ENCODE data around the gene XKR8.

XKR8 gene

DNA sequence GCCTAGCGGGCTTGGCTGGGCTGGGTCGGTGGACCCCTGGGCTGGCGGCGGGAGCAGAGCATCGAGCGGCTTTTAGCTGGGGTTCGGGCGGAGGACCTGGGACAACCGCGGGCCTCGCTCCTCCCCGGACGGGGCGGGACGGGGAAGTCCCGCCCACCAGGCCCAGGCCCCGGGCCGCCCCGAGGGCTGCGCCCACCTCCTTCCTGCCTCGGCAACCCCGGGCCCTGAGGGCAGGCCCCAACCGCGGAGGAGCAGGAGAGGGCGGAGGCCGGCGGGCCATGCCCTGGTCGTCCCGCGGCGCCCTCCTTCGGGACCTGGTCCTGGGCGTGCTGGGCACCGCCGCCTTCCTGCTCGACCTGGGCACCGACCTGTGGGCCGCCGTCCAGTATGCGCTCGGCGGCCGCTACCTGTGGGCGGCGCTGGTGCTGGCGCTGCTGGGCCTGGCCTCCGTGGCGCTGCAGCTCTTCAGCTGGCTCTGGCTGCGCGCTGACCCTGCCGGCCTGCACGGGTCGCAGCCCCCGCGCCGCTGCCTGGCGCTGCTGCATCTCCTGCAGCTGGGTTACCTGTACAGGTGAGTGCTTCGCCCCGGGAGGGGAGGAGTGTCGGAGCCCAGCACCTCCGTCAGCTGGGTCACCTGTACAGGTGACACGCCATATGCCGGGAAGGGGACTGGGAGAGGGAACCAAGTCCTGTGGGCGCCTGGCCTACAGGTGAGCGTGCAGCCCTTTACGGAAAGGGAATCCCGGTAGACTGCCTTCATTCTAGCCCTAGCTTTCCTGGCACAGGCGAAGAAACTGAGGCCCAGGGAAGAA lies at the start of gene XKR8:
Gene XKR8, plus strand, starts transcription at position 182 of the 812 bp plus-strand sequence. Its CDS starts 97 bp downstream, at position 279.
- no peak for DNase-seq (ENCODE audit: low read depth)

DNA sequence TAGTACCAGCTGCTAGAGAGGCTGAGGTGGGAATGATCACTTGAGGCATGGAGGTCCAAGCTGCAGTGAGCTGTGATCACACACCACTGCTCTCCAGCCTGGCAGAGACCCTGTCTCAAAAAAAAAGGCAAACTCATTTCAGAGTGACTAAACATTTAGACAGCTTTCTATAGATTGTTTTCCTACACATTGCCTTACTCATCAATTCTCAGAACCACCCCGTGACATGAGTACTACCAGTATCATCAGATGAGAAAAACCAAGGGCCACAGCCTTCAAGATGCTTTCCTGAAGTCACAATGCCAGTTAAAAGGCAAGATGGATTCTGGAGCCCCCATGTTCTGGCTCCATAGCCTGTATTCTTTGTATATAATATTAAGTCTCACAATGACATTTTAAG lies 47.3 kb upstream of the XKR8 start:
- no peak for DNase-seq (ENCODE audit: low read depth)

DNA sequence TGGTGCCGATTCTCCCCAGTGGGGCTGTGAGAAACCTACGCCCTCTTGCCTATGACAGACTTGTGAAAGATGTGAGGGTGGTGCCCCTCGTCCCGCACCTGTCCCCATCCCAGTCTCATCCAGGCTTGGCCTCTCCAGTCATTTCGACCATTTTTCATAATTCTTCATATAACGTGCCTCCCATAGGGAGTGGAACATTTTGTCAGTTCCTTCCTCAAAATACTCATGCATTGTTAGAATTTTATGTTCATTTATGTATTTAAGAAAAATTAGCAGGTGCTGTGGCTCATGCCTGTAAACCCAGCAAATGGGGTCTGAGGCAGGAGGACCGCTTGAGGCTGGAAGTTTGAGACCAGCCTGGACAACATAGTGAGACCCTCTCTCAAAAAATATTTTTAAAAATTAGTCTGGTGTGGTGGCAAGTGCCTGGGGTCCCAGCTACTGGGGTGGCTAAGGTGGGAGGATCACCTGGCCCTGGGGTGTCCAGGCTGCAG lies 44.6 kb upstream of the XKR8 start:
- DNase-seq (ENCODE audit: low read depth), result no peak

GRCh38 chr1:27922272-27922671 lies 37.5 kb upstream of the XKR8 start:
- no peak for DNase-seq (ENCODE audit: low read depth)

DNA sequence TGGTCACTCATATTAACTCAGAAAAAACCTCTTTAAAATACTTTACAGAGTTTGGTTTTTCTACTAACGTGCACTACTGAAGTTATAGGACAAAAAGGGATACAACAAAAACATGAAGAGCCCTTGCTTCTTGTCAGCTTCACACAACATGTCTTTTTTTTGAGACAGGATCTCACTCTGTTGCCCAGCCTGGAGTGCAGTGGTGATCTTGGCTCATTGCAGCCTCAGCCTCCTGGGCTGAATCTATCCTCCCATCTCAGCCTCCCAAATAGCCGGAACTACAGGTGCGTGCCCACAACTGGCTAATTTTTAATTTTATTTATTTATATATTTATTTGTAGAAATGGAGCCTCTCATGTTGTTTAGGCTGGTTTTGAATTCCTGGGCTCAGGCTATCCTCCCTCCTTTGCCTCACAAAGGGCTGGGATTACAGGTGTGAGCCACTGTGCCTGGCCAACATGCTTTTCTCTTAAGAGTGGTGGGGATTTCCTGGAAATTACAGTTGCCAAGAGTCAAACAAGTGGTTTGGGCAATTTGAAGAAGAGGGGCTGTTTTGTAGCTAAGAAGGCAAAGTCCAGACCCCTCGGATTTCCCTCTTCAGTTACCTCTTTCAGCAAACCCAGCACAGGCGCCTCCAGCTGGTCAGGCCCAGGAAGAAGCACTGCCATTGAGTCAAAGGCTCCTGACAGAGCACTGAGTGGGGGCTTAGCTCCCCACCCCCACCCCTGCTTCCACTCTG lies 31.4 kb upstream of the XKR8 start:
- no peak for DNase-seq (ENCODE audit: low read depth)

- DNase-seq (ENCODE audit: low read depth), result no peak
Observed at GRCh38 chr1:27931184-27931583, 28.6 kb upstream of the XKR8 start.

DNA sequence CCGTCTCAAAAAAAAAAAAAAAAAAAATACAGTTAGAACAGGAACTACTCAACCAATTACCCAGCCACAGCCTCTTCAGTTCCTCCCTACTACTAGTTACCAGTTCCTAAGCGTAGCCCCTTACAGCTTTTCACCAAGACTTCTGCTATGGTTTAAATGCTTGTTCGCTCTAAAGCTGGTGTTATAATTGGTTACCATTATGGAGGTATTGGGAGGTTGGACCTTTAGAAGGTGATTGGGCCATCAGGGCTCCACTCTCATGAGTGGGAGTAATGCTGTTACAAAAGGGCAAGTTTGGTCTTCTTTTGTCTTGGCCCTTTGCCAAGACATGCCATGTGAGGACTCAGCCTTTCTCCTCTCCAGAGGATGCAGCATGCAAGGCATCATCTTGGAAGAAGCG lies 28.0 kb upstream of the XKR8 start:
- DNase-seq (ENCODE audit: low read depth), result no peak

DNA sequence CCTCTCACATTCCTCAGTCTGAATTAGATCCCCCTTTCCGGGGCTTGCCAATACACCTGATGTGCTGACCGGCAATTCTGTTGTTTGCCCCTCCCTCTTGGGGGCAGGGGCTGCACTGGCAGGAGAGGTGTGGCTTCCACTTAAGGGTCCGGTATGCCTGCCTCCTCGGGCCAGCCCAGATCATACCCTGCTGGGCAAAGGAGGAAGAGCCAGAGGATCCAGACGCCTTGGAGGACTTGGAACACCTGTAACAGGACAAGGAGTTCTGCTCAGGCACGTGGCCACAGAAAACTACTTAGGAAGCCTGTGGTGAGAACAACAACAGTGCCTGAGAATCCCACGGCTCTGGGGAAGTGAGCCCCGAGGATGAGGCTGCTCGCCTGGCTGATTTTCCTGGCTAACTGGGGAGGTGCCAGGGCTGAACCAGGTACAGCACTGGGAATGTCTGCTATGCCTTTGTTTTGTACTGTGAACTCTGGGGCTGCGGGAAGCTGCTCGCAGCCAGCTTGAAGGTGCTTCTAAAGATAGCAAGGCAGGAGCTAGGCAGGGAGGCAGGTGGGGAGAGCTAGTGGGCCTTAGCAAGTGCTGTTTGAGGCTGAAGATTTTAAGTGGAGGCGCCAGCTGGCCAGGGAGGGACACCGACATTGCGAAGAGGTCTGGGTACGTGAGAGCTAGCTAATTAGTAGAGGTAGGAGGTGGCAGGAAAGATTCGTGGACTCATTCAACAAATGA lies 24.8 kb upstream of the XKR8 start, which contains the start of gene SMPDL3B:
Gene SMPDL3B, plus strand, starts transcription at position 183 of the 732 bp plus-strand sequence. Its CDS starts 184 bp downstream, at position 367.
- DNase-seq (ENCODE audit: low read depth), result no peak

- no peak for DNase-seq (ENCODE audit: low read depth)
Observed at GRCh38 chr1:27935721-27936120, 24.1 kb upstream of the XKR8 start.

DNA sequence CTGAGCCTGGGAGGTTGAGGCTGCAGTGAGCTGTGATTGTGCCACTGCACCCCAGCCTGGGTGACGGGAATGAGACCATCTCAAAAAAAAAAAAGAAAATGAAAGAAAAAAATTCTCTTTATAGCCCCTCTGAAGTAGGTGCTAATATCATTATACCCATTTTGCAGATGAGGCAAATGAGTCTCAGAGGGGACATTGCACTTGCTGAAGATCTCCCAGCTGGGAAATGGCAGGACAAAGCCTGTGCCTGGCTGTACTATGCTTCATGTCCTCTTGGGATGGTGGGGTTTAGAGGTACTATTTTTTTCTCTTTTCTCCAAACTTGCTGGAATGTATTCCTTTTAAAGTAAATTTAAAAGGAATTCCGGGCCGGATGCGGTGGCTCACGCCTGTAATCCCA lies 23.4 kb upstream of the XKR8 start:
- DNase-seq (ENCODE audit: low read depth), result no peak

DNA sequence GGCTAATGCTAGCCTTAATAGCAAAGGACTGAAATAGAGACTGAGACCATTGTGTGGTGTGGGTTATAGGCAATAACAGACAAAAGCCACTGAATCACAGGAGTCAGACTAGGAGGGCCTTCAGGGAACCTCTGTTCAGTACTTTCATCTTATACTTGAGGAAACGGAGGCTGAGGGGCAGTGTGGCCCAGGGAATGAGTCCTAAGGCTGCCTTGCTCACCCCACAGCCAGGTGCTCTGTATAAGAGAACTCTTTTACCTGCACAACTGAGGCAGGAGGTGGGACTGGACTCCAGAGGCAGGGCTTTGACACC lies 22.3 kb upstream of the XKR8 start:
- DNase-seq (ENCODE audit: low read depth), result no peak

DNA sequence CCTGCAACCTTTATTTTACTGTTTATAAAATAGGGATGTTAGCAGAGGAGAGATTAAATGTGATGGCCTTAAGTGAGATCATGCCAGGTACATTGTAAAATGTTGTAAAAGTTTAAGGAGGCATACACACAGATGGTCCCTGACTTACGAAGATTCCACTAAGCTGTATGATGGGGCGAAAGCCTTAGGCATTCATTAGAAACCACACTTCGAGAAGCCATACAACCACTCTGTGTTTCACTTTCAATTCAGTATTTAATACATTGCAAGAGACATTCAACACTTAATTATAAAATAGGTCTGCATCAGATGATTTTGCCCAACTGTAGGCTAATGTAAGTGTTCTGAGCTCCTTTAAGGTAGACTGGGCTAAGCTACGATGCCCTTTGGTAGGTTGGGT lies 21.3 kb upstream of the XKR8 start:
- no peak for DNase-seq (ENCODE audit: low read depth)

GRCh38 chr1:27940297-27940696 lies 19.5 kb upstream of the XKR8 start:
- DNase-seq (ENCODE audit: low read depth), result no peak

DNA sequence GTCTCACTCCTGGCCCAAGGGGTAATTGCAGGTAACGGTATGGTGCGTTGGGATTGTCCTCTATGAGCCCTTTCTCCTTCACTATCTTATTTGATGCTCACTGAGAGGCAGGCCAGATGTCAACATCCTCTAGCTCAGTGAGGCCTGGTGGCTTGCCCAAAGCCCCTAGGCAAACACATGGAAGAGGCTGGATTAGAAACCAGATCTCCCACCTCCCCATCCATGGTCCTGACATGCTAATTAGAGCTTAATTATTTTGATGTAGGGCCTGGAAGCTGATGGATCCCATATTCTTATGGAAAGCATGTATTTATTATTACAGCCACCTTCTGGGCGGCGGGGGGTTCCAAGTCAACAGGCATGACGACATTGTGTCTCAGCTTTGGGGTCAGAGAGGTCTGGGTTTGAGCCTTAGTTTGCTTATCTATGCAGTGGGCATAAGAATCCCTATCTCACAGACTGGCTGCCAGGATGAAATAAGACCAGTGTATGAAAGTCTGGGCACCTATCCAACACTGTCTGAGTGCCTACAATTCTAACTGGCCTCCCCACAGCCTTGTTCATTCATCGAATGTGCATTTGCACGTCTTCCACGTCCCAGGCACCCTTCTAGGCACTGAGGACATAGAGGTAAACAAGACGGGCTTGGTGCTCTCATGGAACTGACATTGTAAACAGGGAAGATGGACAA lies 18.8 kb upstream of the XKR8 start:
- DNase-seq (ENCODE audit: low read depth), result no peak

DNA sequence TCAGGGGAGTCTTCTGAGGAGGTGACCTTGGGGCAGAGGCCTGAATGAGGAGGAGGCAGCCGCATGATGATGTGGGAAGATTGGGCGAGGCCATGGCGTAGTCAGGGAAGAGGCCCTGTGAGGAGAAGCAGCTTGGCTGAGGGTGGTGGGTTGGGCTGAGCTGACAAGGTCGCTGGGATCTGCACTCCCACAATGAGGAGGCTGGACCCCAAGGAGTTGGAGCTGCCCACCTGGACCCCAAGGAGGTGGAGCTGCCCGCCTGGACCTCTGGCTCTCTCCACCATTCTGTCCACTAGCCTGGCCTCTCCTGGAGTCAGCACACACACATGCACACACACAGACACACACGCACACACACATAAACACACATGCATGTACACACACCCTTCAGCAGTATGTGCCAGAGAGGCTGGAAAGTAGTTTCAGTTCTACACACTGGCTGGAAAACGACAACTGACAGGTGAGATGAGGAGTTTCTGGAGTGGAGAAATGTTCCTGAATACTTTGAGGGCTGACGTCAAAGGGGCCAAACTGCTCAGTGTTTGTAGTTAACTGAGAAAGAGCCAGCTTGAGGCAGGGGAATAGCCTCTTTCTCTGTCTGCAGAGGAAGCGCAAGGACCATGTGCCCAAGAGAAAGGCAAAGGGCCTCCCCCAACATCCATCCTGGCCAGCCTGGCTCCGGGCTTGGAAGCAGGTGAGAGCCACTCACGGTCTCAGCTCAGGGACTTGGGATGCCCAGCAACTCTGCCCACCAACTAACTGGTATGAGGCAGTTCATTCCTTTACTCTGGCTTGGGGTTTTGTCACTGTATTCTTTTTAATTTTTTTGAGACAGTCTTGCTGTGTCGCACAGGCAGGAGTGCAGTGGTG lies 17.9 kb upstream of the XKR8 start:
- DNase-seq (ENCODE audit: low read depth), result no peak

DNA sequence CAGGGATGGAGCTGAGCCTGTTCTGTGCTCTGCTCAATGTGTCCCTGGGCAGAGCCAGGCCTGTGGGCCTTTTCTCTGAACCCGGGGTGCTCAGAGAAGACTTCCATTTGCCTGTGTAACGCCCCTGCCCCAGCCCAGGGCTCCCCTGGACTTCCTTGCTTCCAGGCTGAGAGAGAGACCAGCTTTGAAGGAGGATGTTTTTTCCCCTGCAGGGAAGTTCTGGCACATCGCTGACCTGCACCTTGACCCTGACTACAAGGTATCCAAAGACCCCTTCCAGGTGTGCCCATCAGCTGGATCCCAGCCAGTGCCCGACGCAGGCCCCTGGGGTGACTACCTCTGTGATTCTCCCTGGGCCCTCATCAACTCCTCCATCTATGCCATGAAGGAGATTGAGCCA lies 14.8 kb upstream of the XKR8 start:
- no peak for DNase-seq (ENCODE audit: low read depth)

DNA sequence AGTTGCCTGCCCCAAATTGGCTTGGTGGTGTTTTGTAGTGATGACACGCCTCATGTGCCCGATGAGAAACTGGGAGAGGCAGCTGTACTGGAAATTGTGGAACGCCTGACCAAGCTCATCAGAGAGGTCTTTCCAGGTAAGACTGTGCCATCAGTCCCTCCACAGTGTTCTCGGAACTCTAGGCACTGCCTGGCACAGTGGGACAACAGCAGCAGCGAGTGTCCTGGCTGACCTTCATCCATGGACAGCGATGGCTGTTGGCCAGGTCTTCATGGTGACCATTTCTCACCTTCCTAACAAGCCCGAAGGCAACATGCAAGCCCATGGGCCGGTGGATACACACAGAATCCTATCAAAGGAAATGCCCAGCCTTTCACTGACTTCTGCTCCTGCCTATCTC lies 10.7 kb upstream of the XKR8 start:
- DNase-seq (ENCODE audit: low read depth), result no peak

- no peak for DNase-seq (ENCODE audit: low read depth)
Observed at GRCh38 chr1:27951396-27951795, 8.4 kb upstream of the XKR8 start.

DNA sequence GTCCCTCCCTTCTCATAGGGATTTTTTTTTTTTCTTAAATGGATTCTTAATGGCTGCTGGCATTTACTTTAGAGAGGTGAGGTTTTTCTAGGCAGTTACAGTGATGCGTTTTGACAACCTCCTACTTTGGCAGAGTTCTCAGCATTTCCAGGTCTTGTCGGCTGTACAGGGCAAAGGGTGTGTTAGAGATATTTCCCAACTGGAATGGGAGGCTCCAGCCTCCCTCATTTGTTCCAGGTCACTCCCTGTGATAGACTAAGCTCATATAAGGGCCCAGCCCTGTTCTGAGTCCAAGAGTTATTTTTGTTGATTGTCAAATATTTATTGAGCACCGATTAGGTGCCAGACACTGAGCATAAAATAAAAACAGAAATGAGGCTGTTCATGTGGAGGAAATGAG lies 7.6 kb upstream of the XKR8 start:
- DNase-seq (ENCODE audit: low read depth), result no peak

DNA sequence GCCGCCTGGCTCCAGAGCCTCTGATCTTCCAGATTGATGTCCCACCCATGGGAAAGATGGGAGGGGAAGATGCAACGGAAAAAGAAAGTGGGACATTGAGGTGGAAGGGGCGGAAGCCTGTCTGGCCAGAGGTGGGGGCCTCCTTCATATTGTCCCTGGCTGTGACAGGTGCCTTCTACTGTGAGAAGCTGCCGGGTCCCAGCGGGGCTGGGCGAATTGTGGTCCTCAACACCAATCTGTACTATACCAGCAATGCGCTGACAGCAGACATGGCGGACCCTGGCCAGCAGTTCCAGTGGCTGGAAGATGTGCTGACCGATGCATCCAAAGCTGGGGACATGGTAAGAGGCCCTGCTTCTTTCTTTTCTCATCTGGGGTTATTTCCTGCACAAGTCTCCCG lies 5.6 kb upstream of the XKR8 start:
- no peak for DNase-seq (ENCODE audit: low read depth)

- no peak for DNase-seq (ENCODE audit: low read depth)
Observed at GRCh38 chr1:27955076-27955475, 4.7 kb upstream of the XKR8 start.

Data from GM04503 (cell line).